ENCODE measurements around the gene GPRASP3.
"Not testable (repeated sequence)": the region's sequence is repeated elsewhere in the genome, so short reads cannot be mapped to it uniquely, and the experiment has no call there.

GPRASP3 gene

GRCh38 chrX:102720237-102721168, at the start of gene GPRASP3:
Gene GPRASP3 (plus strand): TSS chrX:102720743. CDS start chrX:102748996, 28,253 bp downstream.
- DNase-seq (ENCODE audit: low read depth), result peak; percentile 72

- DNase-seq (ENCODE audit: low read depth), result peak; percentile 67
Measured at GRCh38 chrX:102672856-102673255, 47.7 kb upstream of the GPRASP3 start.

- DNase-seq (ENCODE audit: low read depth), result not testable (repeated sequence)
Measured at GRCh38 chrX:102677479-102677878, 43.1 kb upstream of the GPRASP3 start.

GRCh38 chrX:102684772-102685520, 35.6 kb upstream of the GPRASP3 start:
- DNase-seq (ENCODE audit: low read depth), result no peak

- DNase-seq (ENCODE audit: low read depth), result no peak
Measured at GRCh38 chrX:102694749-102695148, 25.8 kb upstream of the GPRASP3 start.

GRCh38 chrX:102696306-102696705, 24.2 kb upstream of the GPRASP3 start:
- DNase-seq (ENCODE audit: low read depth), result no peak

GRCh38 chrX:102697494-102697893, 23.0 kb upstream of the GPRASP3 start:
- peak; percentile 28 for DNase-seq (ENCODE audit: low read depth)

- DNase-seq (ENCODE audit: low read depth), result no peak
Measured at GRCh38 chrX:102708900-102709299, 11.6 kb upstream of the GPRASP3 start.

GRCh38 chrX:102711872-102712215, 8.7 kb upstream of the GPRASP3 start:
- DNase-seq (ENCODE audit: low read depth), result no peak

- DNase-seq (ENCODE audit: low read depth), result peak; percentile 3
Measured at GRCh38 chrX:102712216-102712966, 8.2 kb upstream of the GPRASP3 start, which contains the start of gene GPRASP2. Gene GPRASP2 (plus strand): TSS chrX:102712448. CDS start chrX:102714870, 2,422 bp downstream.

- peak; percentile 59 for DNase-seq (ENCODE audit: low read depth)
Measured at GRCh38 chrX:102712981-102713625, 7.4 kb upstream of the GPRASP3 start.

- DNase-seq (ENCODE audit: low read depth), result no peak
Measured at GRCh38 chrX:102714994-102715393, 5.5 kb upstream of the GPRASP3 start.

GRCh38 chrX:102715967-102716366, 4.6 kb upstream of the GPRASP3 start:
- DNase-seq (ENCODE audit: low read depth), result no peak

- not testable (repeated sequence) for DNase-seq (ENCODE audit: low read depth)
Measured at GRCh38 chrX:102721169-102721506, 595 bp downstream of the GPRASP3 start.

GRCh38 chrX:102723456-102723855, 2.9 kb downstream of the GPRASP3 start:
- no peak for DNase-seq (ENCODE audit: low read depth)

- no peak for DNase-seq (ENCODE audit: low read depth)
Measured at GRCh38 chrX:102727761-102728160, 7.2 kb downstream of the GPRASP3 start.

- no peak for DNase-seq (ENCODE audit: low read depth)
Measured at GRCh38 chrX:102728646-102729045, 8.1 kb downstream of the GPRASP3 start.

GRCh38 chrX:102739657-102740056, 19.1 kb downstream of the GPRASP3 start:
- no peak for DNase-seq (ENCODE audit: low read depth)

GRCh38 chrX:102744307-102744706, 23.8 kb downstream of the GPRASP3 start:
- DNase-seq (ENCODE audit: low read depth), result no peak

GRCh38 chrX:102745513-102745856, 24.9 kb downstream of the GPRASP3 start:
- DNase-seq (ENCODE audit: low read depth), result no peak

- DNase-seq (ENCODE audit: low read depth), result peak; percentile 2
Measured at GRCh38 chrX:102745857-102746584, 25.5 kb downstream of the GPRASP3 start.

Data from amniotic epithelial cell (primary cell).